Nephron (organoid): ENCODE measurements around the gene MAGI2.
"Not testable (repeated sequence)": the region's sequence is repeated elsewhere in the genome, so short reads cannot be mapped to it uniquely, and the experiment has no call there.

Experiments
- H3K27ac Mint-ChIP-seq, 3 experiments: 2 replicates each; pipeline ENCODE4 v1.8.0; 2020; ENCODE audit warnings: mixed read lengths in 3 of 3, mild to moderate bottlenecking in 2 of 3, moderate library complexity in 1 of 3
- H3K27me3 Mint-ChIP-seq: 2 replicates; pipeline ENCODE4 v1.8.0; 2021; ENCODE audit warnings: low read depth, mild to moderate bottlenecking, moderate library complexity, mixed read lengths
- H3K36me3 Mint-ChIP-seq: 2 replicates; pipeline ENCODE4 v1.8.0; 2020; ENCODE audit warnings: low read depth, mixed read lengths
- H3K4me1 Mint-ChIP-seq: 2 replicates; pipeline ENCODE4 v1.8.0; 2020; ENCODE audit warnings: mixed read lengths
- H3K4me3 Mint-ChIP-seq, 3 experiments: 2 replicates each; pipeline ENCODE4 v1.8.0; 2020; ENCODE audit warnings: mild to moderate bottlenecking in 3 of 3, mixed read lengths in 3 of 3, moderate library complexity in 2 of 3
- H3K9me3 Mint-ChIP-seq: 2 replicates; pipeline ENCODE4 v1.8.0; 2020; ENCODE audit warnings: mixed read lengths
- TF ChIP-seq, protein P1 (sequence below), 3 experiments: fragments of 200-600 bp; sonication (generic); IDR thresholded peaks; one replicate each; pipeline ENCODE4 v1.5.0; 2021; ENCODE audit warnings: antibody characterized with exemption in 3 of 3; ENCODE audit not compliant: unreplicated experiment in 3 of 3

MAGI2 gene

DNA sequence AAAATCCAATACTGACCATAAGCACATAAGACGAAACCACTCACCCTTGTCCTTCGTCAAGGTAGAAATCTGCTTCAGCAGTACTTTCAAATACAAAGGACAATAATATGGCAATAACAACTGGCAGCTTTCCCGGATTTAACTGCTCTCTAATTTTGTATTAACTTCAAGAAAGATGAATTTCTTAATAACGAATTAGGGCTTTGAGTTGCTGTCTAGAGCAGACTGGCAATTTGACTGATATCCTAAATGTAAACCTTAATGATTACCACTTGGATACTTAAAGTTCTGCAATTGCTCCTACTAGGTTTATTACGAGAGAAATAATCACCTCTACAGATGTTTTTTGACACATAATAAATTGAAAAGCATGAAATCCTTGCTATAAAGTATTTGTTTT, 418.7 kb downstream of the MAGI2 start:
- H3K9me3 Mint-ChIP-seq: no peaks in the 10 kb centered on the region
- H3K36me3 Mint-ChIP-seq: no peaks in the 10 kb centered on the region
- peaks cover 9% of the 10 kb centered on the region for H3K4me1 Mint-ChIP-seq
- no peaks in the 10 kb centered on the region for H3K27me3 Mint-ChIP-seq
- TF ChIP-seq, protein P1, sequence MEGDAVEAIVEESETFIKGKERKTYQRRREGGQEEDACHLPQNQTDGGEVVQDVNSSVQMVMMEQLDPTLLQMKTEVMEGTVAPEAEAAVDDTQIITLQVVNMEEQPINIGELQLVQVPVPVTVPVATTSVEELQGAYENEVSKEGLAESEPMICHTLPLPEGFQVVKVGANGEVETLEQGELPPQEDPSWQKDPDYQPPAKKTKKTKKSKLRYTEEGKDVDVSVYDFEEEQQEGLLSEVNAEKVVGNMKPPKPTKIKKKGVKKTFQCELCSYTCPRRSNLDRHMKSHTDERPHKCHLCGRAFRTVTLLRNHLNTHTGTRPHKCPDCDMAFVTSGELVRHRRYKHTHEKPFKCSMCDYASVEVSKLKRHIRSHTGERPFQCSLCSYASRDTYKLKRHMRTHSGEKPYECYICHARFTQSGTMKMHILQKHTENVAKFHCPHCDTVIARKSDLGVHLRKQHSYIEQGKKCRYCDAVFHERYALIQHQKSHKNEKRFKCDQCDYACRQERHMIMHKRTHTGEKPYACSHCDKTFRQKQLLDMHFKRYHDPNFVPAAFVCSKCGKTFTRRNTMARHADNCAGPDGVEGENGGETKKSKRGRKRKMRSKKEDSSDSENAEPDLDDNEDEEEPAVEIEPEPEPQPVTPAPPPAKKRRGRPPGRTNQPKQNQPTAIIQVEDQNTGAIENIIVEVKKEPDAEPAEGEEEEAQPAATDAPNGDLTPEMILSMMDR (IDR thresholded peaks at IDR 0.05; ENCODE audit: unreplicated experiment in 3 of 3): no peak
- H3K27ac Mint-ChIP-seq: peak overlapping the region in 1 of 3 experiments; percentile 17
- no peak overlapping the region for H3K4me3 Mint-ChIP-seq

DNA sequence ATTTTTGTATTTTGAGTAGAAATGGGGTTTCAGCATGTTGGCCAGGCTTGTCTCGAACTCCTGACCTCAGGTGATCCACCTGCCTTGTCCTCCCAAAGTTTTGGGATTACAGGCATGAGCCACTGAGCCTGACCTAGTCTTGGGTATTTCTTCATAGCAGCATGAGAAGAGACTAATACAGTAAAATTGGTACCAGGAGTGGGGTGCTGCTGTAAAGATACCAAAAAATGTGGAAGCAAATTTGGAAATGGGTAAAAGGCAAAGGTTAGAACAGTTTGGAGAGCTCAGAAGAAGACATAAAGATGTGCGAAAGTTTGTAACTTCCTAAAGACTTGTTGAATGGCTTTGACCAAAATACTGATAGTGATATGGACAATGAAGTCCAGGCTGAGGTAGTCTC, 433.8 kb downstream of the MAGI2 start:
- peaks cover 58% of the 10 kb centered on the region for H3K9me3 Mint-ChIP-seq
- not testable (repeated sequence) for H3K27me3 Mint-ChIP-seq, H3K27ac Mint-ChIP-seq, H3K4me1 Mint-ChIP-seq, H3K4me3 Mint-ChIP-seq
- H3K36me3 Mint-ChIP-seq: peaks cover 38% of the 10 kb centered on the region

DNA sequence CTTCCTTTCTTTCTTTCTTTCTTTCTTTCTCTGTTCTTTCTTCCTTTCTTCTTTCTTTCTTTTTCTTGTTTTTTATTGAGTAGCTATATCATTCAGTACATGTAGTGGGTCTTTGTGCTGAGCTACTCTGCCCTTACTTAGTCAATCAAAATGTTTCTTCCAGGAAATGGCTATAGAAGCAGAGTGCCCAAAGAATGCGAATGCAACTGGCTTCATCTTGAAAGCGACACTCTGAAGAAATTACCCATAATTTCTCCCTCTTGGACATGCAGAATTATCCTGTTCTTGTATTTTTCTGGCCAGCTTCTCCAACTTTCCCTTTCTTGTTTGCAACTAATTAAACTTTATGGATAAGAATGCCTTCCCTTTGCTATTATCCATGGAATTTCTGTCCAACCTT, 441.5 kb downstream of the MAGI2 start:
- no peaks in the 10 kb centered on the region for H3K4me1 Mint-ChIP-seq
- no peak overlapping the region for H3K27ac Mint-ChIP-seq

DNA sequence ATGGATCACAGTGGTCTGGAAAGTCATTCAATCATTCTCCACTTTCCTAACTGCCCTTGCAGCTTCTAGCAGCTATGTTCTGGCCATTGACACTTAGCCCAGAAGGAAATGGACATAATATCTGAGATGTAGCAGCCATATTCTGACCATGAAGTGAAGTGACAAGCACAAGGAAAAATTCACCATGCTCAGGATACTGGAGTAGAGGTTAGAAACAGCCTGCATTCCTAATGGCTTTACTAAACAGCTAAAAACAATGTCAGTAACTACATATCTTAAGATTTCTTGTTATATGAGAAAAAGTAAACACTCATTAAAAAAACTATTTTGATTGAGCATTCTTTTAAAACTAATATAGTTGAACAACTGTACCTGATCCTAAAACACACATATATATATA, 443.8 kb downstream of the MAGI2 start:
- TF ChIP-seq, protein P1 (IDR thresholded peaks at IDR 0.05; ENCODE audit: unreplicated experiment in 3 of 3): no peak
- Mint-ChIP-seq H3K27ac (no peak overlapping the region), H3K36me3 (peaks cover 4% of the 10 kb centered on the region), H3K4me3 (no peak overlapping the region), H3K27me3 (no peaks in the 10 kb centered on the region), H3K9me3 (no peaks in the 10 kb centered on the region), H3K4me1 (no peaks in the 10 kb centered on the region)

More for the DNA sequence above, 441.5 kb downstream of the MAGI2 start:
- H3K27me3 Mint-ChIP-seq: no peaks in the 10 kb centered on the region
- TF ChIP-seq, protein P1 (IDR thresholded peaks at IDR 0.05; ENCODE audit: unreplicated experiment in 3 of 3): no peak
- no peaks in the 10 kb centered on the region for H3K9me3 Mint-ChIP-seq
- H3K4me3 Mint-ChIP-seq: no peak overlapping the region
- H3K36me3 Mint-ChIP-seq: no peaks in the 10 kb centered on the region

DNA sequence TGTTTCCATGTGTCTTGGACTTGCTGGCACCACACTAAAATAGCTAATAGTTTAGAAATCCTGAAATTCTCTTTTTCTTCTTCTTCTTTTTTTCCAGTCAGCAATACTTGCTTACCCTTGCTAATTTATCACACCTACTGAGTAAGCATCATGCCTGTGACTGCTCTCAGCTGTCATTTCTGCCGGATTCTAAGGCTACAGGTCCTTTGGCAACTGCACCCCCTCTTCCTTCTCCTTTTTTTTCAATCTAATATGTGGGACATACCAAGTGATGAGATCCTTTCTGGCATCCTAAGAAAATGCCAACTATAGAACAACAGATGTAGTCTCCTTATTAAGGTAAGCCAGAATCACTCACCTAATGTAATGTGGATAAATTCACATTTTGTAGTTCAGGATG, 444.7 kb downstream of the MAGI2 start:
- peaks cover 3% of the 10 kb centered on the region for H3K9me3 Mint-ChIP-seq
- H3K4me1 Mint-ChIP-seq: no peaks in the 10 kb centered on the region
- H3K27me3 Mint-ChIP-seq: no peaks in the 10 kb centered on the region
- peaks cover 10% of the 10 kb centered on the region for H3K36me3 Mint-ChIP-seq
- TF ChIP-seq, protein P1 (IDR thresholded peaks at IDR 0.05; ENCODE audit: unreplicated experiment in 3 of 3): no peak
- H3K27ac Mint-ChIP-seq: no peak overlapping the region
- no peak overlapping the region for H3K4me3 Mint-ChIP-seq

DNA sequence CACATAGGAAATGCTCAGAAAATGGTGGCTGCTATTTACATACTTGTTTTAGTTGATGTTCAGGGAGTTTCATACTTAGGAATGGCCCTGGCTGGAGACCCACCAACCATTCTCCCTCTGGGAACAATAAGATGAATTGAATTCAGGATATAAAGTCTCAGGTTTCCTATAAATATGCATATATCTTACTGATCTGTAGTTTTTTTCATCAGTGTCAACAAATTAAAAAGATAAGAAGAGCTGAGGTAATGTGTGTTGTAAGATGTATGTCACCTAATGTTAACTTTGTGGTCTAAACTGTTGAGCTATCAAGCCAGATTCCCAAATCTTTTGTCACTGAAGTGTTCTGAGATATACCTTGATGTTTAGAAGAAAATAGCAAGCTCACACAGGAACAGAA, 457.5 kb downstream of the MAGI2 start:
- Mint-ChIP-seq H3K9me3 (no peaks in the 10 kb centered on the region), H3K4me1 (no peaks in the 10 kb centered on the region)

More for the DNA sequence above, 457.5 kb downstream of the MAGI2 start:
- H3K4me3 Mint-ChIP-seq: no peak overlapping the region
- H3K27me3 Mint-ChIP-seq: no peaks in the 10 kb centered on the region
- TF ChIP-seq, protein P1 (IDR thresholded peaks at IDR 0.05; ENCODE audit: unreplicated experiment in 3 of 3): no peak
- H3K36me3 Mint-ChIP-seq: peaks cover 1% of the 10 kb centered on the region
- H3K27ac Mint-ChIP-seq: no peak overlapping the region
